CMK (cell line): Measurements from ENCODE around the gene NCAM1.
"Not testable (repeated sequence)": the region's sequence is repeated elsewhere in the genome, so short reads cannot be mapped to it uniquely, and the experiment has no call there.

Experiments used
- DNase-seq: peaks from one replicate; pipeline ENCODE4 v3.0.0-alpha.2; 2010; ENCODE audit warnings: low read depth

Gene NCAM1

DNA sequence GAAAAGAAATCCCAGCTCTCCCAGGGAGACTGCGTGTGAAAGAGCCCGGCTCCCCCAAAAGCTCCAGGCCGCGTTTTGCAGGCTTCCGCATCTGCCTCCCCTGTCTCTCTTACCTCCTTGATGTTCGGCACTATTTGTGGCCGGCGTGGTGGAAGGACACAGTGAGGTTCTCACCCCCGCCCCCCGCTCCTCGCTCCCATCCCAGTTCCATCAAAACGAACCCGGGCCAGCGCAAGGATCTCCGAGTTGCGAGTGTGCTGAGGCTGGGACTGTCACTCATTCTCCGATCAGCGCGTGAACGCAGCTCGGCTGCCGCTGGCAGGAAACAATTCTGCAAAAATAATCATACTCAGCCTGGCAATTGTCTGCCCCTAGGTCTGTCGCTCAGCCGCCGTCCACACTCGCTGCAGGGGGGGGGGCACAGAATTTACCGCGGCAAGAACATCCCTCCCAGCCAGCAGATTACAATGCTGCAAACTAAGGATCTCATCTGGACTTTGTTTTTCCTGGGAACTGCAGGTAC lies at the start of gene NCAM1:
Gene NCAM1, plus strand, starts transcription at position 275 of the 523 bp plus-strand sequence.
- no peak for DNase-seq

- no peak for DNase-seq
Measured at GRCh38 chr11:112922606-112923005, 38.6 kb upstream of the NCAM1 start.

- not testable (repeated sequence) for DNase-seq
Measured at GRCh38 chr11:112924836-112925235, 36.4 kb upstream of the NCAM1 start.

- DNase-seq = no peak
Measured at GRCh38 chr11:112925516-112926310, 35.5 kb upstream of the NCAM1 start.

DNA sequence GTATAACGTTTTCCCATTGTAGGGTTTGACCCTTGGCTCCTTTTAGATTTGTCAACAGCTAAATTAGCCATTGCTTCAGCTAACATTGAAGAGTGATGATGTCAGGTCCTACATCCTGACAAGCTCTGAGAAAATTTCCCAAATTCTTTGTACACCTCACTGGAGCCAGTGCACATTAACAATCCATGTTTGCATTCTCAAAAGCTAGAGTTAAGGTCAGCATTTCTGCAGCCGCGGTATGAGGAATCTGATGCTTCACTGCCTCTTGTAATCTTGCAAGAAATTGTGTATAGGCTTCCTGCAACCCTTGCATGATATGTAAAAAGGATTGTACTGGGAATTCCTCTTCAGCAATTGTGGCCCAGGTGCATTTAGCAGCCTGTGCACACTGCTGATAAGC lies 33.1 kb upstream of the NCAM1 start:
- no peak for DNase-seq

GRCh38 chr11:112929432-112929831 lies 31.8 kb upstream of the NCAM1 start:
- no peak for DNase-seq

GRCh38 chr11:112931703-112932102 lies 29.5 kb upstream of the NCAM1 start:
- no peak for DNase-seq

DNA sequence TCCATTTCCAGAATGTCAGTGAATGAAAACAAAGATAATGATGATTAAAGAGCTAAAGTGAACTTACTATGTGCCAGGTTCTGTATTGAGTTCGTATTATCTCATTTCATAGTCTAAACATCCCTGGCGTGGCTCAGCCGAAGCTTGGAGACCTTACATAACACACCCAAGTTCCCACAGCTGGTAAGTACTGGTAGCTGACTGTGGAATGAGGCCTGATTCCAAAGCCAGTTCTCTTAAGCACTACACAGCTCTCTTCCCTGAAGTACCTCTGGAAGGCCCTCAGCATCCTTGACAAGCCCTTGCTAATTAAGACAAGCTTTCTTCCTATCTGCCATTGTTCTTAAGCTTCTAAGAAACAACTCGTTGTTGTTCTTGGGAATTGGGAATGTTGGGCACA lies 28.6 kb upstream of the NCAM1 start:
- DNase-seq = no peak

DNA sequence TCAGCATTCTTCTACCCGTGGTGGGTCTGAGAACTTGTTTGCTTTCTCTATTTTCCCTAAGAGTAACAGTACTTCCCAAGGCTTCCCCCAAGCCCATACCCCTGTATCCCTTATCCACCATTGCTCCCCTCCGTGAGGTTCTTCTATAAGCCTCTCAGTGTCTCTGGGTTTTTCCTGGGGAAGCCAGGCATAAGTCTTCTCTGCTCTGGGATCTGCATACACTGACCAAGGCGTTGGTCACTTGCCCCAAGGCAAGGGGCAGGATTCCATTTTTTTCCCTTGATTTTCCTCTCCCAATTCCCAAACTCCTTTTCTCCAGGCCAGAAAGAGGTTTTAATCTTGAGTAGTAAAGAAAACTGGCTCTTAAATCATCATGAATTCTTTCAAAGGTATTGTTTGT lies 27.2 kb upstream of the NCAM1 start:
- no peak for DNase-seq

- no peak for DNase-seq
Measured at GRCh38 chr11:112941104-112941503, 20.1 kb upstream of the NCAM1 start.

GRCh38 chr11:112942966-112943643 lies 18.1 kb upstream of the NCAM1 start:
- no peak for DNase-seq

- no peak for DNase-seq
Measured at GRCh38 chr11:112946866-112947265, 14.4 kb upstream of the NCAM1 start.

DNA sequence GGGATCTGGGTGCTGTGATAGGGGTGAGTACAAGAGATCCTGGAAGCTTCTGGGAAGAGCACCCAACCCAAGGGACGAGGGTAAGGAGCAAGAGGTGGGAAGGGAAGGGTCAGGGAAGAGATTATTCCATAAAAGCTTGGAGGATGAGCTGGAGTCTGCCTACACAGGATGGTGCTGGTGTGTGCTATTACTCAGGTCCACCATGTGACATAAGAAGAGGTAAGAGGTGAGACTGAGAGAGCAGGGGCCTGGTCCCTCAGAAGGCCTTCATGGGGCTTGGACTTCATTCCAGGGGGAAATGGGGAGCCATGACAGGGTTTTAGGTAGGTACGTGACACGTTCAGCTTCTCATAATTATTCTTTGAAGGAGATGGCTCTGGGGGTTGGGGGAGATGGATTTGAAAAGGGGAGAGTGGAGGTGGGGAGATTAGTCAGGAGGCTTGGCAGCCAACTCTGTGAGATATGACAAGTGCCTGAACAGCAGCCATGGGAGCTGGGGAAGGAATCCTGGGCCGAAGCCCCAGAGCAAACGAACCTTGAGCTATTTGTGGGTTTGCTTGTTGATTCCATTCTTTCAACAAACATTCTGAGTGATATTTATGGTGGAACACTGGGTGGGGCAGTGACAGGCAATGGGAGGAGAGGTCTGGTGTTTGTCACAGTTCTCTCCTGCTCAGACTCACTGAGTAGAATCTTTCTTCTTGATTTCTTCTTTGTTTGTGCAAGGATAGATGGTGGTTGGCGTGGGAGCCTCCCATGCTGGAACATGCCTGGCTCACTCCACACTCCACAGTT lies 11.2 kb upstream of the NCAM1 start:
- DNase-seq = no peak

GRCh38 chr11:112958670-112959069 lies 2.5 kb upstream of the NCAM1 start:
- DNase-seq = no peak

GRCh38 chr11:112961751-112962578 lies 745 bp downstream of the NCAM1 start:
- DNase-seq = no peak

- no peak for DNase-seq
Measured at GRCh38 chr11:112962579-112963367, 1.6 kb downstream of the NCAM1 start.

DNA sequence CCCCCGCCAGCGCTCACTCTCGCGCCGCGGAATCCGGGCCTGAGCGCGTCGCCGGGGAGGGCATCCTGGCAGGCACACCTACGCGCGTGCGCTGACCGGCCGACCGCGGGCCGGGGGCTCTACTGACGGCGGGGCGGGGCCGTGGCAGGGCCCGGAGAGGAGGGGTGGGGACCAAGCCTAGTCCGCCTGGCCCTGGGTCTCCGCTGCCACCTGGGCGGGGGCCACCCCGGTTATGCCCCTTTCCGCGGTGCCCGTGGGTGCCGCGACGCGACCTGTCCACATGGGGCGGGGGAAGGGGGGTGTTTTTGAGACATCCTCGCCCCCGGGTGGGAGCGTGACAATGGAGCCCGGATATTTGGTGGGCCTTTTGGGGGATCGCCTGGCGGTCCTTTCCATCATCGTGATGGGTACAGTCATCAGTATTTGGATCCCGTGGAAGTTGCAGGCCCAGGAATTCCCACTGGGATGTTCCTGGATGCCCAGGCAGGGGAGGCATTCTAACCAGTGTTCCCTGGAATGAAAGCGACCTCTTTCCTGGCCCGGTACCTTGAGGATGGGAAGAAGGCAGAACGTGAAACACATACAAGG lies 2.2 kb downstream of the NCAM1 start:
- no peak for DNase-seq

DNA sequence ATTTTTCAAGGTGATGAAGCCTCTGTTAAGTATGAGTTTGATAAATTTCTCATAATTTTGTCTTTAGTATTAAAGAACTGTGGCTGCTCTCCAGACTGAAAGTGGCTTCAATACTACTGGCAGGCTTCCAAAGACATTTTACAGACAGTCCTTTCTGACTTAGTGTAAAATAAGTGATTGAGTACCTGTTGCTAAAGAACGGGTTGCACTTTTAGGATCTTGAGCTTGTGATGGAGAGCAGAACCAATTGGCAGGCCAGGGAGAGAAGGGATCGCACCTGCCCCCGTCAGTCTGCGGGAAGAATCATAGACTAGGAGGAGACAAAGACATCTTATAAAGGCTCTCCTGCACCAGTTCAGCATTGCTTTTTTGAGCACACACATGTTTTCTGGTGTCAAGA lies 4.4 kb downstream of the NCAM1 start:
- DNase-seq = no peak

GRCh38 chr11:112966561-112966960 lies 5.3 kb downstream of the NCAM1 start:
- DNase-seq = no peak

DNA sequence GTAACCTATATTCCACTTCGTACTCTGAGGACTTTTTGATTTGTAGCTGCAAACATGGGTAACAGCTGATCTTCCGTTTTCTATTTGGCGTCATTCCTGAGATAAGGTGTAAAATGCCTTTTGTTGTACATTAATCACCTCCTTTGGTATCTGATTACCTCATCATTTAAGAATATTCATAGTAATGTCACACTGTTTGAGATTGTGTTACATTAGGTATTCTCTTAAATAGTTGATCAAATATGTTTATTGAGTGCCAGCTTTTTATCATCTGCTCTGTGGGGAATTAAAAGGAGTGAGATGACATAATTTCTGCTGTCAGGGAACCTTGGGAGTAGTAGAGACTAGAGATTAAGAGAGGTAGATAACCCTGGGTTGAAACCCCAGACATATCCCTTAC lies 5.9 kb downstream of the NCAM1 start:
- no peak for DNase-seq
